NB4 (cell line): Measurements from ENCODE around the gene CDK14.

Experiments used
- MYC ChIP-seq: IDR thresholded peaks from 2 replicates; pipeline ENCODE4 v1.6.1; 2011; ENCODE audit warnings: low read depth, low read length
- POLR2A ChIP-seq: IDR thresholded peaks from 2 replicates; pipeline ENCODE4 v1.6.1; 2011; ENCODE audit warnings: mild to moderate bottlenecking; ENCODE audit not compliant: insufficient read length; ENCODE audit errors: extremely low read depth
- TF ChIP-seq, protein P1 (sequence below): IDR thresholded peaks from one replicate; pipeline ENCODE4 v1.5.1; 2012; ENCODE audit warnings: low read depth, low read length
- TF ChIP-seq, protein P2 (sequence below): IDR thresholded peaks from 2 replicates; pipeline ENCODE4 v1.6.1; 2011; ENCODE audit warnings: low read depth, low read length

DNA sequence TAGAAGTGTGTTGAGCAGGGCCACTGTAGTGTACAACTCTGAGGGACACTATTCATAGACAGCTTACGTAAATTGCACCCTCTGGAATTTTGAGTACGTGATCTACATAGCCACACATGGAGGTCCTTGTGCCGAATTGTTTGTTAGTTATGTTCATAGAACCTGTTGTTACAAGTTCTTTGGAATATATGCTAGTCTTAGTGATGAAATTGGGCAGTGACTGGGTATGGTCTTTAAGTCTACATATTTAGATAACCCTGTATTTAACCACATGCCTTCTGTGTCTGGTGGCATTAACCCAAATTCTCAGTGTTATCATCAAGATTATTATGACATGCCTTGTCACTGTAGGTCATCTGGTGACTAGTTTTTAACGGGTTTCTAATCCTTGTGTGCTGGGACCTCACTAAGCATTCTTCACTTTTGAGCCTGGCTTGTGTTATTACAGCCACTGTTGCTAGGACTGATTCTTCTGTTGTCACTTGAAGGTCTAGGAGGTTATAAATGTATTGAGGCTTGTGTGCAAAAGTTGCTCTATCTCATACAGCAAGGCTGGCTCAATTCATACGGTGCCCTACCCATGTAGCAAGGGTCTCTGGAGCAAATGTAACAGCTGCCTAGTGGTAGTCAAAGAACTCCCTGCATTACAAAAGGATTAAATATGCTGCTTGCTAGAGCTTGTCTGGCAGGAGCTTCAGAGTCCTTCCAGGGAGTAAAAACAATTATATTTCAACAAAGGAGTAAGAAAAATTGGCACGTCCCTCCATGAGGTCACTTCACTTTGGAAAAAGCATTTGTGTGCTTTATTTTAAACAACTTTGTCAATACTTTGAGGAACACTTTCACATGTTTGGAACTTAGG lies 65.4 kb downstream of the CDK14 start:
- TF ChIP-seq, protein P1, sequence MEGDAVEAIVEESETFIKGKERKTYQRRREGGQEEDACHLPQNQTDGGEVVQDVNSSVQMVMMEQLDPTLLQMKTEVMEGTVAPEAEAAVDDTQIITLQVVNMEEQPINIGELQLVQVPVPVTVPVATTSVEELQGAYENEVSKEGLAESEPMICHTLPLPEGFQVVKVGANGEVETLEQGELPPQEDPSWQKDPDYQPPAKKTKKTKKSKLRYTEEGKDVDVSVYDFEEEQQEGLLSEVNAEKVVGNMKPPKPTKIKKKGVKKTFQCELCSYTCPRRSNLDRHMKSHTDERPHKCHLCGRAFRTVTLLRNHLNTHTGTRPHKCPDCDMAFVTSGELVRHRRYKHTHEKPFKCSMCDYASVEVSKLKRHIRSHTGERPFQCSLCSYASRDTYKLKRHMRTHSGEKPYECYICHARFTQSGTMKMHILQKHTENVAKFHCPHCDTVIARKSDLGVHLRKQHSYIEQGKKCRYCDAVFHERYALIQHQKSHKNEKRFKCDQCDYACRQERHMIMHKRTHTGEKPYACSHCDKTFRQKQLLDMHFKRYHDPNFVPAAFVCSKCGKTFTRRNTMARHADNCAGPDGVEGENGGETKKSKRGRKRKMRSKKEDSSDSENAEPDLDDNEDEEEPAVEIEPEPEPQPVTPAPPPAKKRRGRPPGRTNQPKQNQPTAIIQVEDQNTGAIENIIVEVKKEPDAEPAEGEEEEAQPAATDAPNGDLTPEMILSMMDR = no peak
- TF ChIP-seq POLR2A (no peak), MYC (no peak)
- TF ChIP-seq, protein P2, sequence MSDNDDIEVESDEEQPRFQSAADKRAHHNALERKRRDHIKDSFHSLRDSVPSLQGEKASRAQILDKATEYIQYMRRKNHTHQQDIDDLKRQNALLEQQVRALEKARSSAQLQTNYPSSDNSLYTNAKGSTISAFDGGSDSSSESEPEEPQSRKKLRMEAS = no peak
